Testis (tissue), 3 donors: Measurements from ENCODE around the gene NEU2. TPM values are rescaled to one million over a fixed set of nuclear protein-coding genes. Genes with fewer than 3 reads are reported as not detected.
A peak's percentile ranks its signal among the peaks of the same experiment; 100 is the strongest.

Source experiments
- DNase-seq: peaks from one replicate; pipeline ENCODE4 v3.0.0-alpha.2; 2019
- H3K27ac ChIP-seq, 2 donors: fragments of 200-600 bp; sonication (generic); one replicate each; pipeline ENCODE4 v1.5.1; 2019
- H3K27me3 ChIP-seq: fragments of 200-600 bp; sonication (generic); one replicate; pipeline ENCODE4 v1.5.1; 2019
- H3K36me3 ChIP-seq: fragments of 200-600 bp; sonication (generic); one replicate; pipeline ENCODE4 v1.5.1; 2017; ENCODE audit warnings: low read depth; ENCODE audit errors: missing control alignments
- H3K4me1 ChIP-seq: fragments of 200-600 bp; sonication (generic); one replicate; pipeline ENCODE4 v1.5.1; 2019
- H3K4me3 ChIP-seq, 2 donors: fragments of 200-600 bp; sonication (generic); one replicate each; pipeline ENCODE4 v1.5.1; 2017 to 2019
- H3K9me3 ChIP-seq: fragments of 200-600 bp; sonication (generic); one replicate; pipeline ENCODE4 v1.5.1; 2017
- CTCF ChIP-seq, 3 experiments: fragments of 450-650 bp in 2 of 3; fragments of 200-600 bp in 1 of 3; sonication (generic) in 1 of 3; IDR thresholded peaks; one replicate each; pipeline ENCODE4 v1.5.1; 2016 to 2019; ENCODE audit warnings: antibody characterized with exemption in 3 of 3, mild to moderate bottlenecking in 2 of 3, moderate library complexity in 1 of 3
- POLR2A ChIP-seq: fragments of 450-650 bp; IDR thresholded peaks from one replicate; pipeline ENCODE4 v1.6.1; 2017; ENCODE audit warnings: antibody characterized with exemption, mild to moderate bottlenecking, moderate library complexity
- WGBS, 2 donors: methylation state at CpG; one replicate each; pipeline ENCODE4 v1.1.5; 2018; 5-methylcytosine and 5-hydroxymethylcytosine counted together
- intact Hi-C: fragments of 100-400 bp; cut with DNase I; formaldehyde crosslinking; loops from one replicate; pipeline ENCODE4 v1.15.1; 2023; ENCODE audit warnings: low total_unique reads
- polyA plus RNA-seq: library from polyadenylated mRNA; stranded (reverse); fragments of 350-450 nt; fragmentation: Illumina TruSeq; extraction: RNeasy Lipid Tissue Mini Kit (QIAGEN cat#74804); gene quantifications from one replicate; pipeline ENCODE4 v1.2.3, GENCODE V29; 2014; ENCODE audit warnings: low read depth, low replicate concordance; ENCODE audit not compliant: insufficient read depth
- total RNA-seq, 2 donors: library from RNA; depleted of rRNA; stranded (reverse); fragments of >200 nt; gene quantifications; one replicate each; pipeline ENCODE4 v1.2.3, GENCODE V29; 2016

Gene NEU2
- total and polyA plus RNA-seq, 3 donors from 2014 or later = not detected

GRCh38 chr2:233009661-233010060 is 22.8 kb upstream of the NEU2 start:
- no peak for DNase-seq
- H3K4me3 ChIP-seq = no peak overlapping the region
- no peak for TF ChIP-seq POLR2A
- TF ChIP-seq CTCF (IDR thresholded peaks at IDR 0.05) = no peak
- peaks cover 12% of the 10 kb centered on the region for H3K4me1 ChIP-seq
- no peak overlapping the region for H3K27ac ChIP-seq
- no peaks in the 10 kb centered on the region for H3K9me3 ChIP-seq
- H3K27me3 ChIP-seq = no peaks in the 10 kb centered on the region
- intact Hi-C loops = no loop called here
- 96% methylated on average over 3 of the region's 3 CpGs for WGBS, 2 donors
- H3K36me3 ChIP-seq = no peaks in the 10 kb centered on the region

- Histone ChIP-seq H3K27me3 (no peaks in the 10 kb centered on the region), H3K36me3 (no peaks in the 10 kb centered on the region), H3K9me3 (no peaks in the 10 kb centered on the region), H3K4me3 (no peak overlapping the region), H3K27ac (no peak overlapping the region), H3K4me1 (peaks cover 12% of the 10 kb centered on the region)
- intact Hi-C loops = no loop called here
- no peak for TF ChIP-seq POLR2A
- TF ChIP-seq CTCF (IDR thresholded peaks at IDR 0.05) = no peak
- peak; percentile 6 for DNase-seq
- 93% methylated on average over 9 of the region's 9 CpGs for WGBS, 2 donors
Observed at GRCh38 chr2:233010569-233011267, 21.8 kb upstream of the NEU2 start.

- Histone ChIP-seq H3K27me3 (no peaks in the 10 kb centered on the region), H3K4me3 (no peak overlapping the region), H3K9me3 (no peaks in the 10 kb centered on the region), H3K27ac (no peak overlapping the region), H3K36me3 (no peaks in the 10 kb centered on the region), H3K4me1 (peaks cover 12% of the 10 kb centered on the region)
- 87 to 95% methylated on average over 6 of the region's 6 CpGs for whole genome bisulfite sequencing, 2 donors
- intact Hi-C loops = no loop called here
- DNase-seq = peak; percentile 6
- no peak for TF ChIP-seq CTCF (IDR thresholded peaks at IDR 0.05)
- TF ChIP-seq POLR2A = no peak
Observed at GRCh38 chr2:233011268-233011650, 21.2 kb upstream of the NEU2 start.

- intact Hi-C loops = no loop called here
- Histone ChIP-seq H3K27ac (no peak overlapping the region), H3K9me3 (no peaks in the 10 kb centered on the region), H3K4me1 (peaks cover 12% of the 10 kb centered on the region), H3K27me3 (no peaks in the 10 kb centered on the region), H3K36me3 (no peaks in the 10 kb centered on the region), H3K4me3 (no peak overlapping the region)
- no peak for TF ChIP-seq POLR2A
- no peak for TF ChIP-seq CTCF (IDR thresholded peaks at IDR 0.05)
- DNase-seq = peak; percentile 1
- WGBS, 2 donors = 75 to 92% methylated on average over 1 of the region's 1 CpG
Observed at GRCh38 chr2:233011702-233012131, 20.8 kb upstream of the NEU2 start.
